ENCODE data around the gene TP53RK.

DNA sequence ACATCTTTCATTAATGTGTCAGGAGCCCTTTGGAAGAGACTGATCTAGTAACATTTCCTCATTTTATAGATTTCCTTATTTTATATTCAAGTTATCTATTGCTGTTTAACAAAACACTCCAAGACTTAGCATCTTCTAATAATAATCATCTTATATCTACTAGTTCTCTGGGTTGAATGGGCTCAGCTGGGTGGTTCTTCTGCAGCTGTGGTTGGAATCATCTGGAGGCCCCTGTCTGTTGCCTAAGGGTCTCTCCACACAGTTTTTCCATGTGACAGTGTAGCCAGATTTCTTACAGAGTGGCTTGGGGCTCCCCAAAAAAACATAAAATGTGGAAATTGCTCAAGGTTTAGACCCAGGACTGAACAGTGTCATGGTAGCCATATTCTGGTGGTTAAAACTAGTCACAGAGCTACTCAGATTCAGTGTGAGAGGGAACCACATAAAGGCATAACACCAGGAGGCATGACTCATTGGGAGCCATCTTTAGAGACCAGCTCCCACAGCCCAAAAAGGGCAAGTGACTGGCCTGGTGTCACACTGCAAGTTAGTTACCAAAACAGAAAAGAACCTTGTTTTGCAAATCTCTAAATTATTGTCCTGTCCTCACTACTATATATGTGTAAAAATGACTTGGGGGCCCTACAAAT lies 31.7 kb upstream of the TP53RK start:
- TF ChIP-seq, protein P1, sequence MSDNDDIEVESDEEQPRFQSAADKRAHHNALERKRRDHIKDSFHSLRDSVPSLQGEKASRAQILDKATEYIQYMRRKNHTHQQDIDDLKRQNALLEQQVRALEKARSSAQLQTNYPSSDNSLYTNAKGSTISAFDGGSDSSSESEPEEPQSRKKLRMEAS (CRISPR knock-in tag; IDR thresholded peaks at IDR 0.05), result no peak
- TF ChIP-seq, protein P2, sequence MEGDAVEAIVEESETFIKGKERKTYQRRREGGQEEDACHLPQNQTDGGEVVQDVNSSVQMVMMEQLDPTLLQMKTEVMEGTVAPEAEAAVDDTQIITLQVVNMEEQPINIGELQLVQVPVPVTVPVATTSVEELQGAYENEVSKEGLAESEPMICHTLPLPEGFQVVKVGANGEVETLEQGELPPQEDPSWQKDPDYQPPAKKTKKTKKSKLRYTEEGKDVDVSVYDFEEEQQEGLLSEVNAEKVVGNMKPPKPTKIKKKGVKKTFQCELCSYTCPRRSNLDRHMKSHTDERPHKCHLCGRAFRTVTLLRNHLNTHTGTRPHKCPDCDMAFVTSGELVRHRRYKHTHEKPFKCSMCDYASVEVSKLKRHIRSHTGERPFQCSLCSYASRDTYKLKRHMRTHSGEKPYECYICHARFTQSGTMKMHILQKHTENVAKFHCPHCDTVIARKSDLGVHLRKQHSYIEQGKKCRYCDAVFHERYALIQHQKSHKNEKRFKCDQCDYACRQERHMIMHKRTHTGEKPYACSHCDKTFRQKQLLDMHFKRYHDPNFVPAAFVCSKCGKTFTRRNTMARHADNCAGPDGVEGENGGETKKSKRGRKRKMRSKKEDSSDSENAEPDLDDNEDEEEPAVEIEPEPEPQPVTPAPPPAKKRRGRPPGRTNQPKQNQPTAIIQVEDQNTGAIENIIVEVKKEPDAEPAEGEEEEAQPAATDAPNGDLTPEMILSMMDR (IDR thresholded peaks at IDR 0.05), result no peak
- no peak for TF ChIP-seq ZNF121 (CRISPR knock-in tag; IDR thresholded peaks at IDR 0.05)
- no peak for TF ChIP-seq CREB1 (CRISPR knock-in tag; IDR thresholded peaks at IDR 0.05)
- no peak for TF ChIP-seq MYBL2 (CRISPR knock-in tag; IDR thresholded peaks at IDR 0.05)
- TF ChIP-seq IRF2 (CRISPR knock-in tag; IDR thresholded peaks at IDR 0.05; ENCODE audit: borderline replicate concordance, low read depth), result no peak
- TF ChIP-seq TCF7 (CRISPR knock-in tag; IDR thresholded peaks at IDR 0.05; ENCODE audit: low read depth), result no peak
- TF ChIP-seq, protein P3, sequence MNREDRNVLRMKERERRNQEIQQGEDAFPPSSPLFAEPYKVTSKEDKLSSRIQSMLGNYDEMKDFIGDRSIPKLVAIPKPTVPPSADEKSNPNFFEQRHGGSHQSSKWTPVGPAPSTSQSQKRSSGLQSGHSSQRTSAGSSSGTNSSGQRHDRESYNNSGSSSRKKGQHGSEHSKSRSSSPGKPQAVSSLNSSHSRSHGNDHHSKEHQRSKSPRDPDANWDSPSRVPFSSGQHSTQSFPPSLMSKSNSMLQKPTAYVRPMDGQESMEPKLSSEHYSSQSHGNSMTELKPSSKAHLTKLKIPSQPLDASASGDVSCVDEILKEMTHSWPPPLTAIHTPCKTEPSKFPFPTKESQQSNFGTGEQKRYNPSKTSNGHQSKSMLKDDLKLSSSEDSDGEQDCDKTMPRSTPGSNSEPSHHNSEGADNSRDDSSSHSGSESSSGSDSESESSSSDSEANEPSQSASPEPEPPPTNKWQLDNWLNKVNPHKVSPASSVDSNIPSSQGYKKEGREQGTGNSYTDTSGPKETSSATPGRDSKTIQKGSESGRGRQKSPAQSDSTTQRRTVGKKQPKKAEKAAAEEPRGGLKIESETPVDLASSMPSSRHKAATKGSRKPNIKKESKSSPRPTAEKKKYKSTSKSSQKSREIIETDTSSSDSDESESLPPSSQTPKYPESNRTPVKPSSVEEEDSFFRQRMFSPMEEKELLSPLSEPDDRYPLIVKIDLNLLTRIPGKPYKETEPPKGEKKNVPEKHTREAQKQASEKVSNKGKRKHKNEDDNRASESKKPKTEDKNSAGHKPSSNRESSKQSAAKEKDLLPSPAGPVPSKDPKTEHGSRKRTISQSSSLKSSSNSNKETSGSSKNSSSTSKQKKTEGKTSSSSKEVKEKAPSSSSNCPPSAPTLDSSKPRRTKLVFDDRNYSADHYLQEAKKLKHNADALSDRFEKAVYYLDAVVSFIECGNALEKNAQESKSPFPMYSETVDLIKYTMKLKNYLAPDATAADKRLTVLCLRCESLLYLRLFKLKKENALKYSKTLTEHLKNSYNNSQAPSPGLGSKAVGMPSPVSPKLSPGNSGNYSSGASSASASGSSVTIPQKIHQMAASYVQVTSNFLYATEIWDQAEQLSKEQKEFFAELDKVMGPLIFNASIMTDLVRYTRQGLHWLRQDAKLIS (CRISPR knock-in tag; IDR thresholded peaks at IDR 0.05; ENCODE audit: borderline replicate concordance), result no peak
- TF ChIP-seq JUN (CRISPR knock-in tag; IDR thresholded peaks at IDR 0.05), result no peak
